Body of pancreas (tissue), 4 donors: Measurements from ENCODE around the gene PATE4.

ENCODE experiments used
- CTCF ChIP-seq, 7 experiments: fragments of 450-650 bp in 4 of 7; fragments of 200-600 bp in 3 of 7; sonication (generic) in 3 of 7; IDR thresholded peaks; one replicate each; pipeline ENCODE4 v1.5.1; 2016 to 2019; ENCODE audit warnings: antibody characterized with exemption in 7 of 7
- POLR2A ChIP-seq, 3 donors: fragments of 450-650 bp; IDR thresholded peaks; one replicate each; pipeline ENCODE4 v1.6.1; 2016; ENCODE audit warnings: antibody characterized with exemption in 3 of 3, mild to moderate bottlenecking in 2 of 3

- TF ChIP-seq POLR2A (IDR thresholded peaks at IDR 0.05) (no peak), CTCF (IDR thresholded peaks at IDR 0.05) (no peak)
Observed at GRCh38 chr11:125842321-125842948, 9.3 kb downstream of the PATE4 start.
